Neural progenitor cell (in vitro differentiated cells): ENCODE data around the gene LXN. TPM values are rescaled to one million over a fixed set of nuclear protein-coding genes. Genes with fewer than 3 reads are reported as not detected.

Experiments
- DNase-seq: peaks from one replicate; pipeline ENCODE4 v3.0.0-alpha.2; 2016; ENCODE audit warnings: low spot score
- H2AFZ ChIP-seq: fragments of 200-600 bp; sonication (generic); replicated peaks from 2 replicates; pipeline ENCODE4 v1.6.1; 2016; ENCODE audit warnings: antibody characterized with exemption
- H3F3A ChIP-seq: fragments of 200-600 bp; sonication (generic); 2 replicates; pipeline ENCODE4 v1.6.1; 2016; ENCODE audit warnings: antibody characterized with exemption, low read depth
- H3K27ac ChIP-seq: fragments of 200-600 bp; sonication (generic); 2 replicates; pipeline ENCODE4 v1.5.1; 2016; ENCODE audit warnings: mild to moderate bottlenecking
- H3K27me3 ChIP-seq: fragments of 200-600 bp; sonication (generic); 2 replicates; pipeline ENCODE4 v1.6.1; 2016; ENCODE audit warnings: mild to moderate bottlenecking, moderate library complexity
- H3K36me3 ChIP-seq: fragments of 200-600 bp; sonication (generic); 2 replicates; pipeline ENCODE4 v1.5.1; 2016
- H3K4me1 ChIP-seq: fragments of 200-600 bp; sonication (generic); 2 replicates; pipeline ENCODE4 v1.6.1; 2016; ENCODE audit warnings: mixed run types
- H3K4me2 ChIP-seq: fragments of 200-600 bp; sonication (generic); 2 replicates; pipeline ENCODE4 v1.6.1; 2016
- H3K4me3 ChIP-seq: fragments of 200-600 bp; sonication (generic); 2 replicates; pipeline ENCODE4 v1.5.1; 2016
- H3K79me2 ChIP-seq: fragments of 200-600 bp; sonication (generic); 2 replicates; pipeline ENCODE4 v1.6.1; 2016; ENCODE audit warnings: low read depth
- H3K9ac ChIP-seq: fragments of 200-600 bp; sonication (generic); 2 replicates; pipeline ENCODE4 v1.6.1; 2016
- H3K9me3 ChIP-seq: fragments of 200-600 bp; sonication (generic); 2 replicates; pipeline ENCODE4 v1.5.1; 2016; ENCODE audit warnings: low read depth
- H4K20me1 ChIP-seq: fragments of 200-600 bp; sonication (generic); 2 replicates; pipeline ENCODE4 v1.6.1; 2016; ENCODE audit warnings: low read depth
- H3K27ac Mint-ChIP-seq: 3 replicates; pipeline ENCODE4 v1.8.0; 2021; ENCODE audit warnings: mixed read lengths
- H3K27me3 Mint-ChIP-seq: 2 replicates; pipeline ENCODE4 v1.8.0; 2022; ENCODE audit warnings: low read depth, mild to moderate bottlenecking, inconsistent platforms, moderate library complexity, mixed read lengths; ENCODE audit not compliant: insufficient read depth
- H3K36me3 Mint-ChIP-seq: 3 replicates; pipeline ENCODE4 v1.8.0; 2021; ENCODE audit warnings: mixed read lengths
- H3K4me1 Mint-ChIP-seq: 3 replicates; pipeline ENCODE4 v1.8.0; 2021; ENCODE audit warnings: mixed read lengths
- H3K4me3 Mint-ChIP-seq: 3 replicates; pipeline ENCODE4 v1.8.0; 2021; ENCODE audit warnings: mild to moderate bottlenecking, moderate library complexity, mixed read lengths
- H3K9me3 Mint-ChIP-seq: 3 replicates; pipeline ENCODE4 v1.8.0; 2020; ENCODE audit warnings: mixed read lengths
- CTCF ChIP-seq: fragments of 200-600 bp; sonication (generic); IDR thresholded peaks from 2 replicates; pipeline ENCODE4 v1.5.1; 2017; ENCODE audit warnings: antibody characterized with exemption, mild to moderate bottlenecking
- EZH2 ChIP-seq: fragments of 200-600 bp; sonication (generic); IDR thresholded peaks from 2 replicates; pipeline ENCODE4 v1.6.1; 2017; ENCODE audit warnings: antibody characterized with exemption, mild to moderate bottlenecking, moderate library complexity
- EZH2phosphoT487 ChIP-seq: fragments of 200-600 bp; sonication (generic); IDR thresholded peaks from 2 replicates; pipeline ENCODE4 v1.6.1; 2017; ENCODE audit warnings: antibody characterized with exemption
- total RNA-seq: library from RNA; depleted of rRNA; stranded (reverse); fragments of >200 nt; gene quantifications from 2 replicates; pipeline ENCODE4 v1.2.3, GENCODE V29; 2015; ENCODE audit warnings: low replicate concordance

The LXN gene
- total RNA-seq, 1 donor from 2014 or later: 25.9 TPM

- H3K9me3 ChIP-seq: no peaks in the 10 kb centered on the region
- no peaks in the 10 kb centered on the region for H3K36me3 ChIP-seq
- no peaks in the 10 kb centered on the region for H3K79me2 ChIP-seq
- no peaks in the 10 kb centered on the region for H3K9me3 Mint-ChIP-seq
- H3K4me3 ChIP-seq: no peak overlapping the region
- H3K4me2 ChIP-seq: no peak overlapping the region
- peaks cover 11% of the 10 kb centered on the region for H3K36me3 Mint-ChIP-seq
- no peak for TF ChIP-seq EZH2phosphoT487
- no peak for TF ChIP-seq EZH2
- TF ChIP-seq CTCF: no peak
- H3K4me1 Mint-ChIP-seq: peaks cover 12% of the 10 kb centered on the region
- H3K27me3 Mint-ChIP-seq: no peaks in the 10 kb centered on the region
- no peak overlapping the region for H3K9ac ChIP-seq
- H3K4me3 Mint-ChIP-seq: no peak overlapping the region
- no peak overlapping the region for H3K27ac ChIP-seq
- H3K27me3 ChIP-seq: no peaks in the 10 kb centered on the region
- no peaks in the 10 kb centered on the region for H3F3A ChIP-seq
- H4K20me1 ChIP-seq: no peaks in the 10 kb centered on the region
- no peaks in the 10 kb centered on the region for H3K4me1 ChIP-seq
- no peak overlapping the region for H3K27ac Mint-ChIP-seq
- H2AFZ ChIP-seq: no peak overlapping the region
- DNase-seq: no peak
Measured at GRCh38 chr3:158710601-158711000, 38.2 kb upstream of the LXN start.

- no peak for DNase-seq
- no peak overlapping the region for H3K4me3 Mint-ChIP-seq
- H3K36me3 ChIP-seq: no peaks in the 10 kb centered on the region
- TF ChIP-seq EZH2: no peak
- TF ChIP-seq CTCF: no peak
- TF ChIP-seq EZH2phosphoT487: no peak
- H3K27ac ChIP-seq: no peak overlapping the region
- H3K9me3 ChIP-seq: no peaks in the 10 kb centered on the region
- no peaks in the 10 kb centered on the region for H3F3A ChIP-seq
- peaks cover 12% of the 10 kb centered on the region for H3K4me1 Mint-ChIP-seq
- no peak overlapping the region for H2AFZ ChIP-seq
- no peaks in the 10 kb centered on the region for H3K9me3 Mint-ChIP-seq
- H3K4me2 ChIP-seq: no peak overlapping the region
- no peaks in the 10 kb centered on the region for H3K27me3 ChIP-seq
- H3K36me3 Mint-ChIP-seq: peaks cover 13% of the 10 kb centered on the region
- no peak overlapping the region for H3K4me3 ChIP-seq
- H3K79me2 ChIP-seq: no peaks in the 10 kb centered on the region
- no peaks in the 10 kb centered on the region for H3K4me1 ChIP-seq
- no peak overlapping the region for H3K9ac ChIP-seq
- no peaks in the 10 kb centered on the region for H4K20me1 ChIP-seq
- H3K27ac Mint-ChIP-seq: no peak overlapping the region
- no peaks in the 10 kb centered on the region for H3K27me3 Mint-ChIP-seq
Measured at GRCh38 chr3:158709666-158710083, 37.2 kb upstream of the LXN start.

- Histone ChIP-seq H3K4me3 (no peak overlapping the region), H2AFZ (no peak overlapping the region), H3F3A (no peaks in the 10 kb centered on the region), H3K4me2 (no peak overlapping the region), H3K27me3 (no peaks in the 10 kb centered on the region), H3K27ac (no peak overlapping the region), H3K4me1 (no peaks in the 10 kb centered on the region), H4K20me1 (no peaks in the 10 kb centered on the region), H3K9ac (no peak overlapping the region), H3K36me3 (no peaks in the 10 kb centered on the region), H3K79me2 (no peaks in the 10 kb centered on the region), H3K9me3 (no peaks in the 10 kb centered on the region)
- Mint-ChIP-seq H3K4me3 (no peak overlapping the region), H3K36me3 (peaks cover 7% of the 10 kb centered on the region), H3K9me3 (no peaks in the 10 kb centered on the region), H3K4me1 (no peaks in the 10 kb centered on the region), H3K27me3 (no peaks in the 10 kb centered on the region), H3K27ac (no peak overlapping the region)
- TF ChIP-seq EZH2phosphoT487 (no peak), CTCF (no peak), EZH2 (no peak)
- DNase-seq: no peak
Measured at GRCh38 chr3:158703566-158703965, 31.1 kb upstream of the LXN start.
